Uterus (tissue), 4 donors: ENCODE data around the gene BMS1. TPM values are rescaled to one million over a fixed set of nuclear protein-coding genes. Genes with fewer than 3 reads are reported as not detected.

ENCODE experiments used
- DNase-seq, 2 donors: peaks; one replicate each; pipeline ENCODE4 v3.0.0-alpha.2; 2019 to 2020
- H3K27ac ChIP-seq, 2 donors: fragments of 200-600 bp; sonication (generic); 1 replicate in 1 of 2; 2 replicates in 1 of 2; pipeline ENCODE4 v1.5.1; 2016 to 2018
- H3K27me3 ChIP-seq, 2 donors: fragments of 200-600 bp; sonication (generic); one replicate each; pipeline ENCODE4 v1.5.1; 2018 to 2019; ENCODE audit warnings: control low read depth in 1 of 2
- H3K36me3 ChIP-seq, 2 donors: fragments of 200-600 bp; sonication (generic); one replicate each; pipeline ENCODE4 v1.5.1; 2019; ENCODE audit warnings: control low read depth in 1 of 2
- H3K4me1 ChIP-seq, 2 donors: fragments of 200-600 bp; sonication (generic); one replicate each; pipeline ENCODE4 v1.5.1; 2018 to 2019; ENCODE audit warnings: control low read depth in 1 of 2
- H3K4me3 ChIP-seq, 2 donors: fragments of 200-600 bp; sonication (generic); 1 replicate in 1 of 2; 2 replicates in 1 of 2; pipeline ENCODE4 v1.5.1; 2018 to 2019; ENCODE audit warnings: mild to moderate bottlenecking in 1 of 2
- H3K9me3 ChIP-seq, 2 donors: fragments of 200-600 bp; sonication (generic); one replicate each; pipeline ENCODE4 v1.5.1; 2019; ENCODE audit warnings: control low read depth in 1 of 2
- CTCF ChIP-seq, 4 experiments: fragments of 200-600 bp in 2 of 4; fragments of 450-650 bp in 2 of 4; sonication (generic) in 2 of 4; IDR thresholded peaks; one replicate each; pipeline ENCODE4 v1.5.1; 2016 to 2019; ENCODE audit warnings: antibody characterized with exemption in 4 of 4, mild to moderate bottlenecking in 2 of 4, moderate library complexity in 1 of 4
- POLR2A ChIP-seq, 2 donors: fragments of 450-650 bp; IDR thresholded peaks; one replicate each; pipeline ENCODE4 v1.6.1; 2016; ENCODE audit warnings: antibody characterized with exemption in 2 of 2, mild to moderate bottlenecking in 1 of 2, moderate library complexity in 1 of 2
- intact Hi-C: fragments of 100-400 bp; cut with DNase I; formaldehyde crosslinking; loops from one replicate; pipeline ENCODE4 v1.15.1; 2023; ENCODE audit warnings: low total_unique reads
- small RNA-seq: library from RNA; depleted of rRNA; stranded (forward); fragments of <200 nt; gene quantifications from one replicate; pipeline ENCODE3, GENCODE V24; 2016
- total RNA-seq, 4 donors: library from RNA; depleted of rRNA in 3 of 4; stranded (reverse); fragments of >200 nt in 3 of 4; gene quantifications; one replicate each; pipeline versions ENCODE4 v1.1.0 to v1.2.4, GENCODE V29; 2014 to 2023
- donor health status: DM: yes; HTN: yes; CAD: no.

Gene BMS1
- total RNA-seq, 4 donors from 2014 or later: 8.5 to 29.3 (median 13.2) TPM

DNA sequence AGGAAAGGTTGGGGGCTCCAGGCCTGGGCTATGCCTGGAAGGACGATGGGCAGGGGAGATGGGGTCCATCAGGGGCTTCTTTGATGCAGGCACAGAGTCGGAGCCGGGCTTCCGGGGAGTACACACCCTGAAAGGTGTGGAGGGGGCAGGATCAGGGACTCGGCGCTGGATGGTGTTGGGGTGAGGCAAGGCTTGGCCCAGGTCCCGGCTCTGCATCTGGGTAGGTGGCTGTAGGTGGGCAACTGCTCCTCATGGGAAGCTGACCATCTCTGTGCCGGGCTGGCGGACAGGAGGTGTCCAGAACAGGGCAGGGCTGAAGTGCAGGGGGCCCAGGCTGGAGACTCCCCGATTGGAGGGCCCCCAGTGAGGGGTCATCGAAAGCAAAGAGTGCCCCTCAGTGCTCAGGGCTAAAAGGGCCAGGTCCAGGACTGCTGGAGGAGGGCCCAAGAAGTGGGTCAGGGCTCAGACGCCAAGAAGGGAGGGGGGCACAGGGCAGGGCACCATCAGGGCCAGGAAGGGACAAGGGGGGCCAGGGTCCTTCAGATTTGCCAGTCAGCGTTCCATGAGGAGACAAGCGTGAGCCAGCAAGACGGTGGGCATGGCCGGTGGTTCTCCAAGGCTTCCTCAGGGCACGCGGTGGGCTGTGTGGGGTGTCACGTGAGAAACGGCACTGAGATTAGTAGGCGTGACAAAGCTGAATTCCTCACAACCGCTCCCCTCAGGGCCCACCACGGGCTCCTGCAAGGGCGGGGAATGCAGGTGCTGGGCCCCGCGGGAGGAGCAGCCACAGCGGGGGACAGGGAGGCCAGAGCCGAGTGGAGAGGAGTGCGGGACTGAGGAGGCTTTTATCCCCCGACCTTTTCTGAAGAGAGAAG is 97.0 kb downstream of the BMS1 start:
- Histone ChIP-seq H3K4me3 (no peak overlapping the region), H3K27ac (no peak overlapping the region), H3K9me3 (no peaks in the 10 kb centered on the region), H3K4me1 (no peaks in the 10 kb centered on the region), H3K27me3 (no peaks in the 10 kb centered on the region), H3K36me3 (no peaks in the 10 kb centered on the region)
- no peak for DNase-seq
- no peak for TF ChIP-seq CTCF (IDR thresholded peaks at IDR 0.05)
- TF ChIP-seq POLR2A (IDR thresholded peaks at IDR 0.05): no peak
- intact Hi-C loops: no loop called here

DNA sequence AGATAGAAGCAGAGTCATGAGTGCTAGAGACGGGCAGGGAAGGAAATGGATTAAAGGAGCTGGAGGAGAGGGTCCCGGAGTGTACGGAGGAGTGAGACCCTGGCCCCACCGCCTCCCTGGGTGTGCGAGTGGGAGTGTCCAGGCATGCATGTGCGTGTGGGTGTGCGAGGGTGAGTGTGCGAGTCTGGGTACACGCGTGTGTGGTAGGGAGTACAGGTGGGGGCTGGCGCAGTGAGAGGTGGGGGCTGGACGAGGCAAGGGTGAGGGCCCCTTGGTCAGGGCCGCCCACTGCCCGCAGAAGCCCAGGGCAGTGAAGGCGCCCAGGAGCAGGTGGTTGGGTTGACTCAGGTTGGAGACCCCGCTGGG is 97.6 kb downstream of the BMS1 start:
- Histone ChIP-seq H3K9me3 (no peaks in the 10 kb centered on the region), H3K36me3 (no peaks in the 10 kb centered on the region), H3K4me3 (no peak overlapping the region), H3K27ac (no peak overlapping the region), H3K27me3 (no peaks in the 10 kb centered on the region), H3K4me1 (no peaks in the 10 kb centered on the region)
- no peak for TF ChIP-seq POLR2A (IDR thresholded peaks at IDR 0.05)
- no peak for TF ChIP-seq CTCF (IDR thresholded peaks at IDR 0.05)
- intact Hi-C loops: no loop called here
- DNase-seq: no peak

- intact Hi-C loops: no loop called here
- no peaks in the 10 kb centered on the region for H3K36me3 ChIP-seq
- DNase-seq: no peak
These were observed 100.0 kb downstream of the BMS1 start for GRCh38 chr10:42882597-42882996.

More at GRCh38 chr10:42882597-42882996, 100.0 kb downstream of the BMS1 start:
- Histone ChIP-seq H3K27me3 (no peaks in the 10 kb centered on the region), H3K9me3 (no peaks in the 10 kb centered on the region), H3K27ac (no peak overlapping the region), H3K4me3 (no peak overlapping the region), H3K4me1 (no peaks in the 10 kb centered on the region)
- no peak for TF ChIP-seq CTCF (IDR thresholded peaks at IDR 0.05)
- no peak for TF ChIP-seq POLR2A (IDR thresholded peaks at IDR 0.05)

Small RNA genes lying within 50 kb of the gene (small RNA-seq; reads per million reads assigned to genes)
- not detected for gene RNU6-885P

Other genes starting within 250 kb of the BMS1 start
- gene ZNF33B, start 144.2 kb upstream of the BMS1 start, total RNA-seq: 10 to 100 TPM in 2 of 4 donors, 1 to 10 TPM in 2; 5.3 to 38.6 (median 21.3) TPM